ENCODE results near the gene RPL36A.

GRCh38 chrX:101417981-101418841 lies 27.4 kb downstream of the RPL36A start:
- TF ChIP-seq, protein P1, sequence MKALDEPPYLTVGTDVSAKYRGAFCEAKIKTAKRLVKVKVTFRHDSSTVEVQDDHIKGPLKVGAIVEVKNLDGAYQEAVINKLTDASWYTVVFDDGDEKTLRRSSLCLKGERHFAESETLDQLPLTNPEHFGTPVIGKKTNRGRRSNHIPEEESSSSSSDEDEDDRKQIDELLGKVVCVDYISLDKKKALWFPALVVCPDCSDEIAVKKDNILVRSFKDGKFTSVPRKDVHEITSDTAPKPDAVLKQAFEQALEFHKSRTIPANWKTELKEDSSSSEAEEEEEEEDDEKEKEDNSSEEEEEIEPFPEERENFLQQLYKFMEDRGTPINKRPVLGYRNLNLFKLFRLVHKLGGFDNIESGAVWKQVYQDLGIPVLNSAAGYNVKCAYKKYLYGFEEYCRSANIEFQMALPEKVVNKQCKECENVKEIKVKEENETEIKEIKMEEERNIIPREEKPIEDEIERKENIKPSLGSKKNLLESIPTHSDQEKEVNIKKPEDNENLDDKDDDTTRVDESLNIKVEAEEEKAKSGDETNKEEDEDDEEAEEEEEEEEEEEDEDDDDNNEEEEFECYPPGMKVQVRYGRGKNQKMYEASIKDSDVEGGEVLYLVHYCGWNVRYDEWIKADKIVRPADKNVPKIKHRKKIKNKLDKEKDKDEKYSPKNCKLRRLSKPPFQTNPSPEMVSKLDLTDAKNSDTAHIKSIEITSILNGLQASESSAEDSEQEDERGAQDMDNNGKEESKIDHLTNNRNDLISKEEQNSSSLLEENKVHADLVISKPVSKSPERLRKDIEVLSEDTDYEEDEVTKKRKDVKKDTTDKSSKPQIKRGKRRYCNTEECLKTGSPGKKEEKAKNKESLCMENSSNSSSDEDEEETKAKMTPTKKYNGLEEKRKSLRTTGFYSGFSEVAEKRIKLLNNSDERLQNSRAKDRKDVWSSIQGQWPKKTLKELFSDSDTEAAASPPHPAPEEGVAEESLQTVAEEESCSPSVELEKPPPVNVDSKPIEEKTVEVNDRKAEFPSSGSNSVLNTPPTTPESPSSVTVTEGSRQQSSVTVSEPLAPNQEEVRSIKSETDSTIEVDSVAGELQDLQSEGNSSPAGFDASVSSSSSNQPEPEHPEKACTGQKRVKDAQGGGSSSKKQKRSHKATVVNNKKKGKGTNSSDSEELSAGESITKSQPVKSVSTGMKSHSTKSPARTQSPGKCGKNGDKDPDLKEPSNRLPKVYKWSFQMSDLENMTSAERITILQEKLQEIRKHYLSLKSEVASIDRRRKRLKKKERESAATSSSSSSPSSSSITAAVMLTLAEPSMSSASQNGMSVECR (CRISPR knock-in tag; IDR thresholded peaks at IDR 0.05): no peak
- TF ChIP-seq ZBTB1 (CRISPR knock-in tag; IDR thresholded peaks at IDR 0.05; ENCODE audit: borderline replicate concordance, low read depth): no peak

Measured in K562 (cell line).